HepG2 (cell line): ENCODE results near the gene HAS3. TPM values are rescaled to one million over a fixed set of nuclear protein-coding genes. Genes with fewer than 3 reads are reported as not detected.

Experiments
- ATAC-seq: fragments of 200-7000 bp; cut with Tn5 transposase; 3 replicates; pipeline ENCODE4 v1.9.1; 2020; ENCODE audit warnings: mild to moderate bottlenecking, moderate library complexity
- BruUV-seq: library from RNA; stranded (reverse); fragments of 400-500 nt; replicated peaks from 2 replicates; lab custom pipeline; 2021; lab: Mats Ljungman, UMichigan
- CTCF ChIA-PET: fragments of 300-600 bp; formaldehyde crosslinking; extraction: SDS; loops from one replicate; lab custom pipeline; 2021; ENCODE audit warnings: low total read pairs, inconsistent platforms, low intra/inter-chr PET ratio; lab: Yijun Ruan, JAX
- POLR2A ChIA-PET: fragments of 350-600 bp; sonication (Branson Sonifier 250); formaldehyde crosslinking; loops from one replicate; lab custom pipeline; 2020; ENCODE audit warnings: antibody characterized with exemption, inconsistent platforms; lab: Yijun Ruan, JAX
- DNase-seq: peaks from one replicate; pipeline ENCODE4 v3.0.0-alpha.2; 2015; ENCODE audit warnings: low spot score
- FAIRE-seq: peaks from 3 replicates; lab custom pipeline; 2011; peaks lifted over from hg19 to GRCh38; lab: Jason Lieb, UNC
- H2AFZ ChIP-seq: one replicate; pipeline ENCODE4 v1.6.1; 2011; ENCODE audit warnings: low read length, inconsistent platforms
- H3K27ac ChIP-seq: fragments of 300-600 bp; 3 replicates; pipeline ENCODE4 v1.8.0; 2011; ENCODE audit warnings: mixed run types, mild to moderate bottlenecking, mixed read lengths, low read length, inconsistent platforms; ENCODE audit not compliant: insufficient read depth; ENCODE audit errors: extremely low read length
- H3K27me3 ChIP-seq, 2 experiments: fragments of 200-600 bp in 1 of 2; 2 replicates in 1 of 2; 3 replicates in 1 of 2; pipeline versions ENCODE4 v1.6.0 to v1.8.0; 2011; ENCODE audit warnings: low read length in 2 of 2, mild to moderate bottlenecking in 2 of 2, moderate library complexity in 2 of 2, inconsistent platforms in 1 of 2; ENCODE audit not compliant: insufficient read depth in 2 of 2, control insufficient read depth in 1 of 2
- H3K36me3 ChIP-seq, 2 experiments: fragments of 200-600 bp in 1 of 2; replicated peaks in 1 of 2; 2 replicates in 1 of 2; 3 replicates in 1 of 2; pipeline versions ENCODE4 v1.5.1 to v1.8.0; 2011; ENCODE audit warnings: low read length in 2 of 2, inconsistent platforms in 1 of 2; ENCODE audit not compliant: insufficient read depth in 2 of 2, control insufficient read depth in 1 of 2
- H3K4me1 ChIP-seq: 2 replicates; pipeline ENCODE4 v1.5.1; 2012; ENCODE audit warnings: low read length, inconsistent platforms; ENCODE audit not compliant: insufficient read depth
- H3K4me2 ChIP-seq: 2 replicates; pipeline ENCODE4 v1.6.0; 2011; ENCODE audit warnings: low read depth, low read length, inconsistent platforms
- H3K4me3 ChIP-seq, 3 experiments: fragments of 200-600 bp in 1 of 3; sonication (generic), shearing (Covaris generic) in 1 of 3; replicated peaks in 1 of 3; 2 replicates each; pipeline ENCODE4 v1.5.1; 2011 to 2016; ENCODE audit warnings: low read length in 3 of 3, inconsistent platforms in 2 of 3, low read depth in 2 of 3, mild to moderate bottlenecking in 2 of 3, control low read depth in 1 of 3, mixed read lengths in 1 of 3; ENCODE audit not compliant: insufficient read depth in 1 of 3
- H3K79me2 ChIP-seq: one replicate; pipeline ENCODE4 v1.6.1; 2011; ENCODE audit warnings: low read length, inconsistent platforms; ENCODE audit not compliant: insufficient read depth
- H3K9ac ChIP-seq: 2 replicates; pipeline ENCODE4 v1.6.0; 2011; ENCODE audit warnings: mild to moderate bottlenecking, low read depth, low read length, inconsistent platforms; ENCODE audit not compliant: insufficient read depth
- H3K9me3 ChIP-seq: 2 replicates; pipeline ENCODE4 v1.5.1; 2012; ENCODE audit warnings: mild to moderate bottlenecking, low read length
- H4K20me1 ChIP-seq: 2 replicates; pipeline ENCODE4 v1.6.0; 2011; ENCODE audit warnings: inconsistent platforms, mild to moderate bottlenecking, low read length, moderate library complexity; ENCODE audit not compliant: insufficient read depth
- AGO1 ChIP-seq: fragments of 200-400 bp; formaldehyde crosslinking; IDR thresholded peaks from 2 replicates; pipeline ENCODE4 v1.6.1; 2017; ENCODE audit warnings: mild to moderate bottlenecking, low read depth, low read length, moderate library complexity; ENCODE audit not compliant: poor library complexity, severe bottlenecking
- PITX1 ChIP-seq: sonication (generic); formaldehyde crosslinking; IDR thresholded peaks from 2 replicates; pipeline ENCODE4 v1.5.1; 2020; ENCODE audit warnings: mild to moderate bottlenecking, missing genetic modification reagents
- SMYD3 ChIP-seq: sonication (generic); formaldehyde crosslinking; IDR thresholded peaks from 2 replicates; pipeline ENCODE4 v1.8.1; 2023; ENCODE audit warnings: mild to moderate bottlenecking, missing genetic modification reagents
- ZNF460 ChIP-seq: sonication (generic); formaldehyde crosslinking; IDR thresholded peaks from 2 replicates; pipeline ENCODE4 v1.5.1; 2020; ENCODE audit warnings: missing genetic modification reagents, mild to moderate bottlenecking, borderline replicate concordance
- ZNF768 ChIP-seq: sonication (generic); formaldehyde crosslinking; IDR thresholded peaks from 2 replicates; pipeline ENCODE4 v1.4.0; 2020; ENCODE audit warnings: missing genetic modification reagents
- ZNF883 ChIP-seq: sonication (generic); formaldehyde crosslinking; IDR thresholded peaks from 2 replicates; pipeline ENCODE4 v1.5.1; 2020; ENCODE audit warnings: mild to moderate bottlenecking, missing genetic modification reagents; ENCODE audit errors: not compliant biosample characterization
- ZSCAN31 ChIP-seq: sonication (generic); formaldehyde crosslinking; IDR thresholded peaks from 2 replicates; pipeline ENCODE4 v1.5.0; 2020; ENCODE audit warnings: low read depth, mild to moderate bottlenecking, missing genetic modification reagents
- WGBS: methylation state at CpG from one replicate; pipeline ENCODE4 v1.1.6; 2017; ENCODE audit warnings: low lambda C conversion rate; 5-methylcytosine and 5-hydroxymethylcytosine counted together
- in situ Hi-C: cut with HindIII; loops from 2 replicates; pipeline ENCODE4 v1.10.0; 2017; ENCODE audit warnings: low pct_unique_long_range_greater_than_20kb; ENCODE audit not compliant: extremely low pct_ligation_motif_present
- intact Hi-C: fragments of 100-400 bp; cut with micrococcal nuclease; formaldehyde crosslinking; loops from one replicate; pipeline ENCODE4 v1.10.0; 2022; ENCODE audit not compliant: unreplicated experiment
- polyA plus RNA-seq, 8 experiments: library from polyadenylated mRNA; depleted of rRNA in 3 of 8; stranded (reverse) in 7 of 8; unstranded in 1 of 8; fragments of >200 nt; fragmentation: Illumina TruSeq in 4 of 8; extraction: Trizol in 4 of 8; gene quantifications; 2 replicates each; pipeline versions ENCODE4 v1.2.1 to v1.2.3, GENCODE V29; 2011 to 2016; ENCODE audit warnings: low read depth in 4 of 8, missing spikeins in 1 of 8, mixed read lengths in 1 of 8; ENCODE audit not compliant: insufficient read depth in 1 of 8
- total RNA-seq, 5 experiments: library from RNA; depleted of rRNA; stranded (reverse); fragments of >200 nt; fragmentation: Illumina TruSeq; extraction: Trizol; gene quantifications; 2 replicates each; pipeline ENCODE4 v1.2.3, GENCODE V29; 2016; ENCODE audit warnings: low read depth in 1 of 5
- TF ChIP-seq, protein P1 (sequence below): sonication (generic); formaldehyde crosslinking; IDR thresholded peaks from 2 replicates; pipeline ENCODE4 v1.4.0; 2020; ENCODE audit warnings: mild to moderate bottlenecking, missing genetic modification reagents
- TF ChIP-seq, protein P2 (sequence below): sonication (generic); formaldehyde crosslinking; IDR thresholded peaks from 2 replicates; pipeline ENCODE4 v1.4.0; 2020; ENCODE audit warnings: missing genetic modification reagents

Gene HAS3
- total and polyA plus RNA-seq, 2 of the 13 experiments (the other 11 are each of a cell fraction or from before 2014, with no cell fraction given), result 0.04 to 0.30 TPM

DNA sequence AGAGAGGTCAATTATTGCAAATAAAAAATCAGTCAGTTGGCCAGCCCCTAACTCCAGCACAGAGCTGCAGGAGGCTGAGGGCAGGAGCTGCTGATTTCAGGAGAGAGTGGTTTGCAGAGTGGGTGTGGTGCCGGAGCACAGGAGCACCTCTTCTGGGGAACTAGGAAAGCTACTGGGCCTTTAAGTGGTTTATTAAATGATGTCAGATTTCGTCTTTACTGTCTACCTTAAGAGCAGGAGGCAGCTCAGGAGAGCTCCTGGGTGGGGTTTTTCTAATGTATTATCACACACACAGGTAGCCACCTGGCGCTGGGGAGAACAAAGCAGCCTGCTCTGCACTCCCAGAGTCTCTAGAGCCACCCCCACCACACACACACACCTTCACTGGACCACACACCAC is 11.5 kb upstream of the HAS3 start:
- 44% methylated on average over 3 of the region's 3 CpGs for WGBS
- in situ Hi-C loops, result no loop called here
- Histone ChIP-seq H3K9me3 (no peaks in the 10 kb centered on the region), H3K79me2 (no peaks in the 10 kb centered on the region), H3K9ac (no peak overlapping the region), H4K20me1 (no peaks in the 10 kb centered on the region), H3K4me3 (no peak overlapping the region), H3K27me3 (no peaks in the 10 kb centered on the region), H3K4me1 (peaks cover 34% of the 10 kb centered on the region), H3K36me3 (no peaks in the 10 kb centered on the region), H2AFZ (no peak overlapping the region), H3K4me2 (no peak overlapping the region), H3K27ac (no peak overlapping the region)
- intact Hi-C loops, result loop anchor here (10.0 kb wide), 1 partner anchor 59 kb away; no protein-coding TSS in a partner anchor
- ChIA-PET POLR2A (no interaction called here), CTCF (no interaction called here)
- no TSS peak for BruUV-seq
- FAIRE-seq (no peak), ATAC-seq (no peak), DNase-seq (no peak)
- no peak for TF ChIP-seq PITX1 (CRISPR knock-in tag)
- no peak for TF ChIP-seq ZNF768 (CRISPR knock-in tag)
- TF ChIP-seq SMYD3 (CRISPR knock-in tag), result no peak
- TF ChIP-seq, protein P1, sequence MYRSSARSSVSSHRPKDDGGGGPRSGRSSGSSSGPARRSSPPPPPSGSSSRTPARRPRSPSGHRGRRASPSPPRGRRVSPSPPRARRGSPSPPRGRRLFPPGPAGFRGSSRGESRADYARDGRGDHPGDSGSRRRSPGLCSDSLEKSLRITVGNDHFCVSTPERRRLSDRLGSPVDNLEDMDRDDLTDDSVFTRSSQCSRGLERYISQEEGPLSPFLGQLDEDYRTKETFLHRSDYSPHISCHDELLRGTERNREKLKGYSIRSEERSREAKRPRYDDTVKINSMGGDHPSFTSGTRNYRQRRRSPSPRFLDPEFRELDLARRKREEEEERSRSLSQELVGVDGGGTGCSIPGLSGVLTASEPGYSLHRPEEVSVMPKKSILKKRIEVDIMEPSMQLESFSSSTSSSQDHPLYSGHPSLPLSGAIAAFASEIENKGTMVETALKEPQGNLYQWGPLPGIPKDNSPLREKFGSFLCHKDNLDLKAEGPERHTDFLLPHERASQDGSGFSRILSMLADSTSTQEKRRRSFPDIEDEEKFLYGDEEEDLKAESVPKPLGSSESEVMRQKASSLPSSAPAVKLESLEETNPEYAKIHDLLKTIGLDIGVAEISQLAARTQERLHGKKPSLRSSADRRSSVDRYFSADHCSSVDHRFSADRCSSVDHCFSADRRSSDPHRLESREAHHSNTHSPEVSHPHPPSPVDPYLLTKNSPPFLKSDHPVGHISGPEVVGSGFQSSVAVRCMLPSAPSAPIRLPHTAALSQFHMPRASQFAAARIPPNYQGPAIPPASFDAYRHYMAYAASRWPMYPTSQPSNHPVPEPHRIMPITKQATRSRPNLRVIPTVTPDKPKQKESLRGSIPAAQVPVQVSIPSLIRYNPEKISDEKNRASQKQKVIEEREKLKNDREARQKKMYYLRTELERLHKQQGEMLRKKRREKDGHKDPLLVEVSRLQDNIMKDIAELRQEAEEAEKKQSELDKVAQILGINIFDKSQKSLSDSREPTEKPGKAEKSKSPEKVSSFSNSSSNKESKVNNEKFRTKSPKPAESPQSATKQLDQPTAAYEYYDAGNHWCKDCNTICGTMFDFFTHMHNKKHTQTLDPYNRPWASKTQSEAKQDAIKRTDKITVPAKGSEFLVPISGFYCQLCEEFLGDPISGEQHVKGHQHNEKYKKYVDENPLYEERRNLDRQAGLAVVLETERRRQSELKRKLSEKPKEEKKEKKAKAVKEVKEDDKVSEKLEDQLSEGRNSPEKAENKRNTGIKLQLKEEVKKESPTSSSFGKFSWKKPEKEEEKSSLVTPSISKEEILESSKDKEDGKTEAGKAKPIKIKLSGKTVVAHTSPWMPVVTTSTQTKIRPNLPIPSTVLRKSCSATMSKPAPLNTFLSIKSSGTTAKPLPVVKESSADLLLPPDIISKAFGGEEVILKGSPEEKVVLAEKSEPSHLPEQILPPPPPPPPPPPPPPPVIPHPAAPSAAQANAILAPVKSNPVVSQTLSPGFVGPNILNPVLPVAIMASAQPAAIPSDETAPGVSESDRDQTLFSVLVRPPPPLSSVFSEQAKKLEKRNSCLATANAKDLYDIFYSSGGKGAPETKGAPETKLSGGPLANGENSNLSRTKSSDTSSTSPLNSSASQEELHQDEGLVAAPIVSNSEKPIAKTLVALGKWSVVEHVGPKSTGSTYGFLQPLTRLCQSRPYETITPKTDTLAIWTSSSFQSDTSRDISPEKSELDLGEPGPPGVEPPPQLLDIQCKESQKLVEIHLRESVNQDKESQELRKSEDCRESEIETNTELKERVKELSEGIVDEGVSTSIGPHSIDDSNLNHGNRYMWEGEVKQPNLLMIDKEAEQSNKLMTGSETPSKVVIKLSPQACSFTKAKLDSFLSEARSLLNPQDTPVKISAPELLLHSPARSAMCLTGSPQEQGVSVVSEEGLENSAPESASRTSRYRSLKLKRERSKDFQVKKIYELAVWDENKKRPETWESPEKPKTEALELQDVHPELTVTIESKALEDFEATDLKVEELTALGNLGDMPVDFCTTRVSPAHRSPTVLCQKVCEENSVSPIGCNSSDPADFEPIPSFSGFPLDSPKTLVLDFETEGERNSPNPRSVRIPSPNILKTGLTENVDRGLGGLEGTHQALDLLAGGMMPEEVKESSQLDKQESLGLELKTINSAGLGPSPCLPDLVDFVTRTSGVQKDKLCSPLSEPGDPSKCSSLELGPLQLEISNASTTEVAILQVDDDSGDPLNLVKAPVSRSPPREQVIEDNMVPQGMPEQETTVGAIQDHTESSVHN, result no peak
- TF ChIP-seq ZNF883 (CRISPR knock-in tag), result no peak
- TF ChIP-seq, protein P2, sequence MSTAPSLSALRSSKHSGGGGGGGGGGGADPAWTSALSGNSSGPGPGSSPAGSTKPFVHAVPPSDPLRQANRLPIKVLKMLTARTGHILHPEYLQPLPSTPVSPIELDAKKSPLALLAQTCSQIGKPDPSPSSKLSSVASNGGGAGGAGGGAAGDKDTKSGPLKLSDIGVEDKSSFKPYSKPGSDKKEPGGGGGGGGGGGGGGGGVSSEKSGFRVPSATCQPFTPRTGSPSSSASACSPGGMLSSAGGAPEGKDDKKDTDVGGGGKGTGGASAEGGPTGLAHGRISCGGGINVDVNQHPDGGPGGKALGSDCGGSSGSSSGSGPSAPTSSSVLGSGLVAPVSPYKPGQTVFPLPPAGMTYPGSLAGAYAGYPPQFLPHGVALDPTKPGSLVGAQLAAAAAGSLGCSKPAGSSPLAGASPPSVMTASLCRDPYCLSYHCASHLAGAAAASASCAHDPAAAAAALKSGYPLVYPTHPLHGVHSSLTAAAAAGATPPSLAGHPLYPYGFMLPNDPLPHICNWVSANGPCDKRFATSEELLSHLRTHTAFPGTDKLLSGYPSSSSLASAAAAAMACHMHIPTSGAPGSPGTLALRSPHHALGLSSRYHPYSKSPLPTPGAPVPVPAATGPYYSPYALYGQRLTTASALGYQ (CRISPR knock-in tag), result no peak
- no peak for TF ChIP-seq AGO1
- no peak for TF ChIP-seq ZSCAN31 (CRISPR knock-in tag)
- no peak for TF ChIP-seq ZNF460
